Measurements from ENCODE around the gene PAN2. TPM values are rescaled to one million over a fixed set of nuclear protein-coding genes. Genes with fewer than 3 reads are reported as not detected.
A peak's percentile ranks its signal among the peaks of the same experiment; 100 is the strongest.
"Not testable (repeated sequence)": the region's sequence is repeated elsewhere in the genome, so short reads cannot be mapped to it uniquely, and the experiment has no call there.

PAN2 gene
- total RNA-seq, 1 donor: 61.1 TPM

DNA sequence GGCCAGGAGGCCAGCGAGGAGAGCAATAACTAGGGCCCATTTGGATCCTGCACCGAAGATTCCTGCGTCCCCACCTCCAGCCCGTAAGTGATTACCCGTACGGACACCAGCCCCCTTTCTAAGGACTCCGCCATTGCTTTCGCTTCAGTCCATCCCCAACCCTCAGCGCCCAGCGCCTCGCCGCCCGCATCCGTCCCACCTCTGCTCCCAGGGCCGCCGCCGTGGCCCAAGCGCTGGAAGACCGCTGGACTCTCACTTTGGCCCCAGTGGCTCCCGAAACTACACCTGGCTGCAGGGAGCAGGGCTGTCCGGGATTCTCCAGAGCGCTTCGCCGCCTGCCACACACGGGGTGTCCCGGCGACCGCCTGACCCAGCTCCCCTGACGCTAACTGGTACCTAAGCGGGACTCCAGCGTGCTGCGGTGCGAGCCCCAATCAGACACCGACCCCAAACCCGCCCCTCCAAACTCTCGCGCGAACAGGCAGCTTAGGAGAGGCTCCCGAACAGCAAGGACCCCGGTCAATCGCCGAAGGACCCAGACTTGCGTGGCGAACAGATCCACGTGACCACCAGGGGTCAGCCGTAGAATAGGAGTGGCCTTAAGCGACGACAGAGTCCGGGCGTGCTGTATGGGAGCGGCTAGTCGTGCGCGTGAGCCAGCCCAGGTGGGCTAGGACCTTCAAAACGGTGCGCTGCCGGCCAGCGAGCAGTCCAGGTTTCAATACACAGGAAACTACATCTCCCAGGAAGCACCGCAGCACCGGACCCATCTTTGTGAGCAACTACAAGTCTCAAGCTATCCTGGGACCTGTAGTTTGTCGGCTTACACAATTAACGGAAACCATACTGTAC, 18.0 kb downstream of the PAN2 start, which contains the start of gene CNPY2:
Gene CNPY2, minus strand, starts transcription at position 367 of the 852 bp plus-strand sequence. CDS start 771 bp downstream, outside the sequence.
- peak; percentile 88 to 98 (median 97) for DNase-seq (ENCODE audit: low read depth in 2 of 3, low spot score in 2 of 3)

DNA sequence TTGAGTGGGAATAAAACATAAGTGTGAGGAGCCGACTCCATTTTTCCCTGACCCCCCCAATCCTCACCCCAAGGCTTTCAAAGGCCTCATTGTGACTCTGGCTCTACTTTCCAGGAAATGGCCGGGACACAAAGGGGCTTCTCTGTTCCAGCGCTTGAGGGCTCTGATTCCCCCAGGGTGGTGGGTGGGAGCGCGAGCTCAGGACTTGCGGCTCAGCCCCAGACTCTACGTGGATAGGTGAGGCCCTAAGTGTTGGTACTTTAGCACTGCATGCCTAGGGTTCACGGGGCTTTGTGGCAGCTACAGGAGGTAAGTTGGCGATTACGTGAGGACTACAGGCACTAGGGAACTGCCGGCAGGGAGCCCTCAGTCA, 18.6 kb downstream of the PAN2 start:
- no peak for DNase-seq (ENCODE audit: low read depth in 2 of 3, low spot score in 2 of 3)

DNA sequence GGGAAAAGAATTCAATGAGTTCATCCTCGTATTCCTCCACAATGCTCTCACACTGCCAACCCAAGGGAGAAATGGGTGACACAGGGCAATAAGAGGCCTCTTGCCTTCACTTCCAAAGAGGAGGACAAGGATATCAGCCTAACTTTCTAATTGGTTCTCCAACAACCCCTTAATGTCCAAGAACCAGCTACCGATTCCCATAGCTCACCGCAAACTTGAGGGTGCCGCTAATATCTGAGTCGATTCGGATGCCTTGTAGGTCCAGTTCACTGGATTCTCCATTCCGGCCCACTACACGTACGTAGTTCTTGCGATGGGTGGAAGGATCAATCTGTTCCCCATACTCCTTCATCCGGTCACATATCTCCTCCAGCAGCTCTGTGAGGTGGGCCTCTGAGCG, 22.8 kb downstream of the PAN2 start:
- DNase-seq (ENCODE audit: low read depth in 2 of 3, low spot score in 2 of 3): no peak

DNA sequence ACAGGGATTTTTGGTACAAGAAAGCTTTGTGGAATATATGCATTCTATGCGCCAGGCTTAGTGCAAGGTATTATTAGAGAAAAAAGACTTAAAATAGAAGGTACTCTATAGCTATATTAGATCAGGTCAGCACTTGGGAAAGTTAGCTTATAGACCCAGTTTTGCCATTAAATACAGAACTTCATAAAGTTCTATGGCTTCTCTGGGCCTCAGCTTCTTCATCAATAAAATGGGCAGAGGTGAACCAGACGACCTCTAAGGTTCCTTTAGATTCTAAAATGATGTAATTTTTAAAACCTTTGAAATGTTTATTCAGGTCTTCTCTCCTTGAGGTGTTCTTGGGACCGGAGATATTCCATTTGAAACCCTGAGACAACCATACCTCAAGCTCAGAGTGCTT, 25.1 kb downstream of the PAN2 start:
- no peak for DNase-seq (ENCODE audit: low read depth in 2 of 3, low spot score in 2 of 3)

DNA sequence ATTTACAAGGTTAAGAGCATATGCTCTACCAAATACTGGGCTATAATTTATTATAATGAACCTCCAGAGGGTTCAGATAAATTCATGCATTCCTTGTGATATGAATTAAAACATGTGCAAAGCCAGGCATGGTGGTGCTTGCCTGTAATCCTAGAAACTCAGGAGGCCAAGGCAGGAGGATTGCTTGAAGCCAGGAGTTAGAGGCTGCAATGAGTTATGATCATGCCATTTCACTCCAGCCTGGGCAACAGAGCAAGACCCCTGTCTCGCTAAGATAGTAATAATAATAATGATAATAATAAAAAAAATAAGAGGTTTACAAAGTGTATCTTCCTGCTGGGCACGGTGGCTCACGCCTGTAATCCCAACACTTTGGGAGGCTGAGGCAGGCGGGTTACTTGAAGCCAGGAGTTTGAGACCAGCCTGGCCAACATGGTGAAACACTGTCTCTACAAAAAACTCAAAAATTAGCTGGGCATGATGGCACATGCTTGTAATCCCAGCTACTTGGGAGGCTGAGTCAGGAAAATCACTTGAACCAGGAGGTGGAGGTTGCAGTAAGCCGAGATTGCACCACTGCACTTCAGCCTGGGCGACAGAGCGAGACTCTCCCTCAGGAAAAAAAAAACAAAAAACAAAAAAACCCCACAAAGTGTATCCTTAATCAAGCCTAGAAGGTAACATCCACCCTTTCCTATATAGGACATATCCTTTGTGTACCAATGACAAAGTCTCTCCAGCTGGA, 26.4 kb downstream of the PAN2 start:
- DNase-seq (ENCODE audit: low read depth in 2 of 3, low spot score in 2 of 3): no peak

DNA sequence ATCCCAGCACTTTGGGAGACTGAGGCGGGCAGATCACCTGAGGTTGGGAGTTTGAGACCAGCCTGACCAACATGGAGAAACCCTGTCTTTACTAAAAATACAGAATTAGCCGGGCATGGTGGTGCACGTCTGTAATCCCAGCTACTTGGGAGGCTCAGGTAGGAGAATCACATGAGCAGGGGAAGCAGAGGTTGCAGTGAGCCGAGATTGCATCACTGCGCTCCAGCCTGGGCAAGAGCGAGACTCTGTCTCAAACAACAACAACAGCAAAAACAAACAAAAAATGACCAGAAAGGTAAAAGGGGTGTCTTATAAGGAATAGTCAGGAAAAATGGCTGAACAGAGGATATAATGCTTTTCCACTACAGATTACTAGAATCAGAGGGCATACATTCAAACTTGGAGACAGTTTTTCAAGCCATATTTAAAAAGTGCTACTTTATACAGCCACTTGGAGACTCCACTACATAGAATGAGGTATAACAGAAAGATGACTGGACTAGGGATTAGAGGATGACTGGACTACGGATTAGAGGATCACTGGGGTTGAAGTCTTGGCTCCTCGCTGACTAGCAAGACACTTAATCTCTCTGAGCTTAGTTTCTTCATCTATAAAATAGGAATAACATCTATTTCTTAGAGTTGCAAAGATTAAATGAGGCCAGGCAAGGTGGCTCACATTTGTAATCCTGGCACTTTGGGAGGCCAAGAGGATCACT, 28.8 kb downstream of the PAN2 start:
- no peak for DNase-seq (ENCODE audit: low read depth in 2 of 3, low spot score in 2 of 3)

DNA sequence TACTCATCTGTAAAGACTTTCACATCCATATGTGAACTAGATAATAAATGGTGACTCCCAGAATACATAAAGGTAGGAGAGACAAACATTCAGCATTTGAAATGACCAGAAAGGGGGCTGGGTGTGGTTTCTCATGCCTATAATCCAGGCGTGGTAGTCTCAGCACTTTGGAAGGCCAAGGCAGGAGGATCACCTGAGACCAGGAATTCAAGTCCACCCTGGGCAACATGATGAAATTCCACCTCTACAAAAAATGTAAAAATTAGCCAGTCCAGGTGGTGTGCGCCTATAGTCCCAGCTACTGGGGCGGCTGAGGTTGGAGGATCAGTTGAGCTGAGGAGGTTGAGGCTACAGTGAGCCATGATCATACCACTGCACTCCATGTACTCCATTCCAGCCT, 29.5 kb downstream of the PAN2 start:
- no peak for DNase-seq (ENCODE audit: low read depth in 2 of 3, low spot score in 2 of 3)

DNA sequence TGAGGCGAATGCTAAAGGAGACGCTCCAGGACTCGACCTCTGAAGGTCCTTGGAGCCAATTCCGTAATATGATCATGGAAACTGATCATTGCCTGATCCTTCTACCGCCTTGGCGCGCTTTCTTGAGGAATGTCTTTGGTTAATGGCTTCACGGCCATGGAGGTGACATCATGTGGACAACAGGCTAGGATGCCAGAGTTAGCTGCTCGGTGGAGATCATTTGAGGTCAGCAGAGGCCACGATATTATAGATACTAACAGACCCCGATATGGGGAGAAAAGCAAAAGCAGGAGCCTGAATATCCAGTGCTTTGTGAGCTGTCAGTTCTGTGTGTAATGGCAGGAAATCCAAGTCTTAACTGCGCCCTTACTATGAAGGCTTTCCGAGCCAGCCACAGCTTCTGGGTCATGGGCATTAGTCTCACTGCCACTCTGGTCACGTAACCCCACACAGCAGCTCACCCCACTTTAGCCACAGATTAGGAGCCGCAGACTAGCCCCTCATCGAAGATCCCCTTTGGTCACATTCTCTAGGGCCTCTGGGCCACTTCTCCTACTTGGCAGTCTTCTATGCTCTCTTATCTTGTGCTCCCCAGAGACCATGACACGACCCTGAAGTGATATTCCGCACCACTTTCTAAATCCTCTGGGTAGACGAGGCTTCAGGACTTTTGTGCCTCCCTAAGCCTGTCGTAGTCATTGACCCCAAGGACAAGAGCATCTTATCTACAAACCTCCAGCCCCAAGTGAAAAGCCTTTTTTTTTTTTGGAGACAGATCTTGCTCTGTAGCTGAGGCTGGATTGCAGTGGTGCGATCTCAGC, 32.9 kb downstream of the PAN2 start:
- no peak for DNase-seq (ENCODE audit: low read depth in 2 of 3, low spot score in 2 of 3)

DNA sequence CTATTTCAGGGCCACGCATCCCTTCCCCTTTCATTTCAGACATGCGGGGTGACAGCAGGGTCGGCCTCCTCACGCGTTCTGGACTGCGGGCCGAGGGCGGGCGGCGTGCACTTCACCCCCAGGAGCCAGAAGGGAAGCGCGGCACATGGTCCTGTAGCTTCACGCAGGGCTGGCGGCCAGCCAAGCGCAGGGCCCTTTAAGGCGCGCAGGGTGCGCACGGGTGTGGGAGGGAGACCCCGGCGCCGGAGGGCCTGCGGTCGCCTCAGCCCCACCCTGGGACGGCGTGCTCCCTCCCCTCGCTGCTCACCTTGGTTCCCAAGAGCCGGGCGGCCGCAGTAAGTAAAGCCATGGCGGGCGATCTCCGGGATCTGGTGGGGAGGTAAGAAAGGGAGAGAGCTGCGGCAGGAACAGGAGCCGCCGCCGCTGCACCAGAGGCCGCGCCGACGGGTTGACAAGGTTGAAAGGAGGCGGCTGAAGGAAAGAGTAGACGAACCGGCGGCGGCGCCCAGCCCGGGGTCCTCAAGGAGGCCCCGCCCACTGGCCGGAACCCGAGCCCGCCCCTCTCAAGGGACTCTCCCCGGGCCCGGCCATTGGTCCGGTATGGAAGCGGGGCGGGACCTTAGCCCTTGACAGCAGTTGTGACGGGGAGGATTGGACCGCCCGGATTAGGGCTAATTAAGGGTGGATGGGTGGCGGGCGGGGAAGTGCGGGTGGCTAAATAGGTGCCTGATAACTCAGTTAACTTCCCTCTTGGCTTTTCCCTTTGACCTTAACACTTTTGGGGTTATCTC, 33.8 kb downstream of the PAN2 start, which contains the start of gene CS:
Gene CS, minus strand, starts transcription at position 478 of the 791 bp plus-strand sequence. Its CDS starts 129 bp downstream, at position 349.
- DNase-seq (ENCODE audit: low read depth in 2 of 3, low spot score in 2 of 3): peak; percentile 91 to 100 (median 98)

DNA sequence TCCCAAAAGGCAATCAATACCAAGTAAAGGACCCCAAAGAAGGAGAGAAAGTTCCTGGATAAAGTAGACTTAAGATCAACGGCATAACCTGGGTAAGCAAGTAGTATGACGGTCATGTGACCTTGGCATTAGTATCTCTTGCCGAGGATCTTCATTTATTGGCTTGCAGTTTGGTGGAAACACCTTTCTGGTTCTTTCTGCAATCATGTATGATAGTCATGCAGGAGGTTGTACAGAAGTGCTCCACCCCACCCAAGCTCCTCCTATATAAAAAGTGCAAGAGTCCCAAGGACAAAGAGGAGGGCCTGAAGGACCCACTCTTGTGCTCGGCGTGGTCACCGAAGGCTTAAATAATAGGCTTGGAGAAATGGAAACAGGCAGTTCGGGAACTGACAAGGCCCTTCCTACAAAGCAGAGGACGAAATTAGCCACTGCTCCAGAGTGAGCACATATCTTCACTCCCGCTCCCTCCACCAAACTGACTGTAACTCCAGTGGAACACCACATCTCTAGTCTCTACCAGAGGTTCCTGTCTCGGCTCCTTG, 34.4 kb downstream of the PAN2 start:
- DNase-seq (ENCODE audit: low read depth in 2 of 3, low spot score in 2 of 3): no peak

DNA sequence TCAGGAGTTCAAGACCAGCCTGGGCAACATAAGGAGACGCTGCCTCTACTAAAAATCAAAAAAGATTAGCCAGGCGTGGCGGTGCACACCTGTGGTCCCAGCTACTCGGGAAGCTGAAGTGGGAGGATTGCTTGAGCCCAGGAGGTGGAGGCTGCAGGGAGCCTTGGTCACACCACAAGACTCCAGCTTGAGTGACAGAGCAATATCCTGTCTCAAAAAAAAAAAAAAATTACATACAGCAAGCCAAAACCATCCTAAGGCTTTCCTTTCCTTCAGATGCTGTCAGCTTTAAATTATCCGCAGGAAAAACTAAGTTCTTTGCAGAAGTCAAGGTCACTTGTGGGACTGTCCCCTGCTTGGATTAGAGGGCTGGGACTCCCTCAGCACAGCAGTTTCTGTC, 35.0 kb downstream of the PAN2 start:
- no peak for DNase-seq (ENCODE audit: low read depth in 2 of 3, low spot score in 2 of 3)

DNA sequence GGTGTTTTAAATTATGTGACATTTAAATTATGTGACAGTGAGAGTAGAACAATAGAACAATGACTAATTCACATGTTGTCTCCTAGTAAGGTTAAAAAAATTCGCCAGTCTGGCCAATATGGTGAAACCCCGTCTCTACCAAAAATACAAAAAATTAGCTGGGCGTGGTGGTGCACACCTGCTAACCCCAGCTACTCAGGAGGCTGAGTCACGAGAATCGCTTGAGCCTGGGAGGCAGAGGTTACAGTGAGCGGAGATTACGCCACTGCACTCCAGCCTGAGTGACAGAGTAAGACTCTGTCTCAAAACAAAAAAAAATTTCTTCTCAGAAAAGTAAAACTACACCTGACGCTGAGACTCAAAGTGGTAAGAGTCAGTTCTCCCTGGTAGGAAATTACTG, 36.4 kb downstream of the PAN2 start:
- no peak for DNase-seq (ENCODE audit: low read depth in 2 of 3, low spot score in 2 of 3)

DNA sequence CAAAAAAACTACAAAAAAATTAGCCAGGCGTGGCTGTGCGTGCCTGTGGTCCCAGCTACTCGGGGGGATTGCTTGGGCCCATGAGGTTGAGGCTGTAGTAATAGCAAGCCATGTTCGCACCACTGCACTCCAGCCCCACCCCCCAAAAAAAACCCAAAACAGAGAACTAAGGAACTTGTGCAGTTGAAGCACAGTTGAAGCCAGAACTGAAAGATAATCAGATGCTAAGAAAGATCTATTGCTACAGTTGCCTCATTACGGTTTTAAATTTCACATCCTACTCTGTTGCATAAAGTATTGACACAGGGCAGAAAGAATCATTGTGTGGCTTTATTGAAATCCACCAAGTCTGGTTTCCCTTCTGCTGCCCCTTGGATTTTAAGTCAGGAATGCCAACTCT, 37.5 kb downstream of the PAN2 start:
- no peak for DNase-seq (ENCODE audit: low read depth in 2 of 3, low spot score in 2 of 3)

DNA sequence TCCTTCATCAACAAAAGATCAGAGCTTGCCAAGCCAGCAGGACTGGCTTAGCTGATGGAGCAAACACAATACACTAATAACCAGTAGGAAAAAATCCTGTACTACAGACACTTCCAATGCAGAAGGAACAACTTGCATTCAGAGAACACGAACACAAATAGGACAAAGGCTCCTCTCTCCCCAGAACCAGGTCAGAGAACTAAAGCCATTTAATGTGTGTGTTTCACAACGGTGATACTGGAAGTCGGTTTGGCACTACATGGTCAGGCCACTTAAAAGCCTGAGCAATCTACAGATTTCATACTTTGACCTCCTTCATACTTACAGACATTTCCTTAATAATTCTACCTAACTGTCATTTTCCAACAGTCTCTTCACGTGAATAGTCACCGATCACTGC, 40.0 kb downstream of the PAN2 start:
- no peak for DNase-seq (ENCODE audit: low read depth in 2 of 3, low spot score in 2 of 3)

DNA sequence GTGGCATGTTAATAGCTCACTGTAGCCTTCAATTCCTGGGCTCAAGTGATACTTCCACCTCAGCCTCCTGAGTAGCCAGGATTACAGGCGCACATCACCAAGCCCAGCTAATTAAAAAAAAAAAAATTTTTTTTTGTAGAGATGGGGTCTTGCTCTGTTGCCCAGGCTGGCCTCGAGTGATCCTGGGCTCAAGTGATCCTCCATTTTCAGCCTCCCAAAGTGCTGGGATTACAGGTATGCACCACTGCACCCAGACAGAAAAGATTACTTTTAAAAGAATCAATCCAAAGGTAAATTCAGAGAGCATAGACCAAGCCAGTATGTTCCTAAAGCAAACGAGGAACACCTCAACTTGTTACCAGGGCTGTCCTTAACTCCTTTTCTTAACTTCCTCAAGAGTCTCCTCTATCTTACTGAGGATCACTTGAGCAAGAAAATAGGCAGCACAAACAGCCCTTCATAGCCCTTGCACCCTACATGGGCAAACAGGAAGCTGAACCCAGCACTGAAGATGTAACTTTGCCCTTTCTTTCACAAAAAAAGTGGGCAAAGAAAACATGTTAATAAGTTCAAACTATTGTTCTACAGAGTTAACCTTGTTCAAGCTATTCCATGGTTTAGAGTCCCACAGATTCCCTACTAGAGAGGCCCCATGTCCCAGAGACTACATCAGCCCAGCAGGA, 45.0 kb downstream of the PAN2 start:
- no peak for DNase-seq (ENCODE audit: low read depth in 2 of 3, low spot score in 2 of 3)

DNA sequence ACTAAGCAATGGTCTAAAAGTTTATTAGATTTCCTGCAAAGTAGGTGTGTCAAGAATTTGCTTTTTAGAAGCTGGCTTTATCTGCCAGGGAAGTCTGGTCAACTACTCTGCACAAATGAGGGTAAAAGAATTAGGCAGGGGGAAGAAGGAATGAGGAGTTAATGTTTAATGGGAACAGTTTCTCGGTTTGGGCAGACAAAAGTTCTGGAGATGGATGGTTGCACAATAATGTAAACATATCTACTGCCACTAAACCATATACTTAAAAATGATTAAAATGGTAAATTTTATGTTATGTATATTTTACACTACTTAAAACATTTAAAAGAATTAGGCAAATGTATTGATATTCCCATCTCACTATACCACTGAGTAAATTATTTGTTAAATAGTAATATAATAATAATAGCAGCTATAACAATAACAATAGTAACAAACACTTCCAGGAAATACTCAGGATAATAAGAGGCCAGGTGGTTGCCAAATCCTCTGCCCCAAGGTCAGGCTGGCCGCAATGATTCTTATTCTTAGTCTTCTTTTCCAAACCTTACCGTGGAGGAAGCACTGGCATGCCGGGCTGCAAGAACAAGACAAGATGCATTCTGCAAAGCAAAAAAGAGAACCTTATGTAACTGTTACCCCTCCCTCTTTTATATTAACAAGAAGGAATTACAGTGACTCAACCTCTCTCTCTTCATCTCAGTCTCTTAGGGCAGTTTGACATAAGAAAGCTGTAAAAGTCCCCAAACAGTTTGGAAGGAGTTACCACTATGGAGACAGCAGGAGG, 47.6 kb downstream of the PAN2 start:
- no peak for DNase-seq (ENCODE audit: low read depth in 2 of 3, low spot score in 2 of 3)

DNA sequence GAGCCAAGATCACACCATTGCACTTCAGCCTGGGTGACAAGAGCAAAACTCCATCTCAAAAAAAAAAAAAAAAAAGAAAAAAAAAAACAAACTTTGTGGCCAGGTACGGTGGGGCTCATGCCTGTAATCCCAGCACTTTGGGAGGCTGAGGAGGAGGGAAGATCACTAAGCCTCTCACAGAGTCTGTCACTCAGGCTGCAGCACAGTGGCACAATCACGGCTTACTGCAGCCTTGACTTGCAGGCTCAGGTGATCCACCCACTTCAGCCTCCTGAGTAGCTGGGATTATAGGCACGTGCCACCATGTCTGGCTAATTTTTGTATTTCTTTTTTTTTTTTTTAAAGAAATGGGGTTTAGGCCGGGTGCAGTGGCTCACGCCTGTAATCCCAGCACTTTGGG, 49.5 kb downstream of the PAN2 start:
- not testable (repeated sequence) for DNase-seq (ENCODE audit: low read depth in 2 of 3, low spot score in 2 of 3)

DNA sequence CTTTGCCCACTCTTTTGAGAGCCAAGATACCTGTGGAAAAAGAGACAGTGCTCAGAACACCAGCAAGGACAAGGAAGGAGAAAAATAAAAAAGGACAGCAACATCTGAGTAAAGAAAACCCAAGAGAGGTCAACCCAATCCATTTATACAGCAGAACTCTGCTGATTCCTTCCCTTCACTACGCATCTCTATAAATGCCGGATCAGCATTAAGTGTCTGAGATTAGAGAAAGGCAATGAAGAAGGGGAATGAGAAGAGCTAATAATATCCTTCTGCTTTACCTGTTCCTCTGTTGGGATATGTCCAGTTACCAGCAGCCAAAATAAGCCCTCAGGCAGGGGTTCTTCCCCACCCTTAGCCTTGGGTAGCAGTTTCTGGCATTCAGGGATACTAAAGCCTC, 51.2 kb downstream of the PAN2 start:
- no peak for DNase-seq (ENCODE audit: low read depth in 2 of 3, low spot score in 2 of 3)
